ENCODE results near the gene RBKS.

DNA sequence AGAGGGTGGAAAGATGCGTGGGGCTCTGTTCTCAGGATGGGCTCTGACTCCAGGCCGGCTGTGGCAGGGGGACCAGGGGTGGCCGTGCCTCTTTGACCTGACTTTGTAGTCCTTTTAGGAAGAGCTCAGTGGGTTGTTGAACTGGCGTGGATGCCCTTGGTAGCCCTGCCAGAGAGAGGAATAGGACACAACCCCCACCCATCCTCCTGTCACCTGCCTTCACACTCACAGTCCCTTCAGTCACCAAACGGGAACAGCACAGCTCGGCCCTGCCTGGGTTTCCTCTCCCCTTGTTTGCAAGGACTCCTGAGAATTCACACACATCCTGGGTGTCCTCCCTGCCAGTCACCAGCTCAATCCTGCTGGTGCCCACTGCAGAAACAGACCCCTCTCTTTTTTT is 138.8 kb downstream of the RBKS start:
- TF ChIP-seq, protein P1, sequence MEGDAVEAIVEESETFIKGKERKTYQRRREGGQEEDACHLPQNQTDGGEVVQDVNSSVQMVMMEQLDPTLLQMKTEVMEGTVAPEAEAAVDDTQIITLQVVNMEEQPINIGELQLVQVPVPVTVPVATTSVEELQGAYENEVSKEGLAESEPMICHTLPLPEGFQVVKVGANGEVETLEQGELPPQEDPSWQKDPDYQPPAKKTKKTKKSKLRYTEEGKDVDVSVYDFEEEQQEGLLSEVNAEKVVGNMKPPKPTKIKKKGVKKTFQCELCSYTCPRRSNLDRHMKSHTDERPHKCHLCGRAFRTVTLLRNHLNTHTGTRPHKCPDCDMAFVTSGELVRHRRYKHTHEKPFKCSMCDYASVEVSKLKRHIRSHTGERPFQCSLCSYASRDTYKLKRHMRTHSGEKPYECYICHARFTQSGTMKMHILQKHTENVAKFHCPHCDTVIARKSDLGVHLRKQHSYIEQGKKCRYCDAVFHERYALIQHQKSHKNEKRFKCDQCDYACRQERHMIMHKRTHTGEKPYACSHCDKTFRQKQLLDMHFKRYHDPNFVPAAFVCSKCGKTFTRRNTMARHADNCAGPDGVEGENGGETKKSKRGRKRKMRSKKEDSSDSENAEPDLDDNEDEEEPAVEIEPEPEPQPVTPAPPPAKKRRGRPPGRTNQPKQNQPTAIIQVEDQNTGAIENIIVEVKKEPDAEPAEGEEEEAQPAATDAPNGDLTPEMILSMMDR (conservative IDR thresholded peaks at IDR 0.05 in 1 of 2, IDR thresholded peaks at IDR 0.05 in 1 of 2; ENCODE audit: extremely low read depth in 1 of 2, insufficient read depth in 1 of 2, low read depth in 1 of 2, low read length in 2 of 2): no peak
- no peak for TF ChIP-seq EZH2 (IDR thresholded peaks at IDR 0.05; ENCODE audit: borderline replicate concordance, low read length)

All from mammary epithelial cell (primary cell).